LNCAP (cell line): ENCODE measurements around the gene TBC1D7.

Source experiments
- CTCF ChIP-seq: fragments of 450-650 bp; IDR thresholded peaks from 2 replicates; pipeline ENCODE4 v1.5.1; 2017; ENCODE audit warnings: mild to moderate bottlenecking

TBC1D7 gene

GRCh38 chr6:13328076-13328874 lies at the start of gene TBC1D7:
Gene TBC1D7, minus strand, starts transcription at chr6:13328537. Its CDS starts 1,639 bp downstream, at chr6:13326898.
- no peak for TF ChIP-seq CTCF

- no peak for TF ChIP-seq CTCF
These were observed 48.9 kb upstream of the TBC1D7 start for GRCh38 chr6:13377054-13377758.

- TF ChIP-seq CTCF = no peak
These were observed 47.1 kb upstream of the TBC1D7 start for GRCh38 chr6:13375360-13375878.

DNA sequence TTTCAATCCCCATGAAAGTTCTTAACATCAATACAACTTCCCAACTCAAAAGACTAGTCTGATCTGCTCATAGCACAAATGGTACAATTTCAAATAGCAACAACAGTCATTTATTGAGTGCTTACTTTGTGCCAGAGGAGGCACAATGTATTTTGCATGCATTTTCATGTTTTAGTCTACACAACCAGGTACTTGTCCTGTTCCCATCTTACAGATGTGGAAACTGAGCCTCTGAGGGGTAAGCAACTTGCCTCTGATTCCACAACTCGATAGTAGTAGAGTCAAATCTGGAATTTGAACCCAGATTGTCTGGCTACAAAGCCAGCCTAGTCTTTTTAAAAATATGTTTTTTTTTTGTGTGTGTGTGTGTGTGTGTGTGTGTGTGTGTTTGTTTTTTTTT lies 45.6 kb upstream of the TBC1D7 start:
- no peak for TF ChIP-seq CTCF

- no peak for TF ChIP-seq CTCF
These were observed 45.1 kb upstream of the TBC1D7 start for GRCh38 chr6:13373488-13373886.

DNA sequence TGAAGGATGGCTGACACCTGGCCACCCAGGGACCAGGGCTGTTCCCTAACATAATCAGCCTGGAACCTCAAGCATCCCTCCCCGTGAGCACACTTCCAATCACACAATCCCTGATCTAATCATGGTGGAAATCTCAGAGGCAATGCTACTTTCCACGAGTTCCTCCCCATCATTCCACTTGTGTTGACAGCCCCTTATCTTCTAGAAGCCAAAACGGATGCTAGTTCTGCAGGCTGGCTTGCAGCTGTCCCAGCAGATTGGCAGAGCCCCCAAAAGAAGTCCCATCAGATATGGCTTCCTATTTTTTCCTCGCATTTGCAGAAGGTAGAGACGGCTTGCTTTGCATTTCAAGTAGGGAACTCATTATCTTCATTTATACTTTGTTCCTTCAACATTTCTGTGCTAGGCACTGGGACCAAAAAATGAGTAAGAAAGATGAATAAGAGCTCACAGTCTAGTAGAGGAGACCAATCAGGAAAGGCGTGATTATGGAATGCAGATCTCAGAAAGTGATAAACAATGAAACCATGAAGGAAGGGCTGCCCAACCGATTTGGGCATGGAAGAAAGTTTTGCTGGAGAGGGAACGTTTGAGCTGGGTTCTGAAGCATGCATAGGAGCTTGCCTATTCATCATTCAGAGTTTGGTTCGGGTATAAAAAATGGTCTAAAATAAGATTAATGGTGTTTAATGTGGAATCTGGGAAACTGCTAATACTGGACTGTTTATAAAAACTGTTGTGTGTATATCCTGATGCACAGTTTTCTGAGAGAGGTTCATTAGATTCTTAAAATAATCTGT lies 44.6 kb upstream of the TBC1D7 start:
- TF ChIP-seq CTCF = no peak

DNA sequence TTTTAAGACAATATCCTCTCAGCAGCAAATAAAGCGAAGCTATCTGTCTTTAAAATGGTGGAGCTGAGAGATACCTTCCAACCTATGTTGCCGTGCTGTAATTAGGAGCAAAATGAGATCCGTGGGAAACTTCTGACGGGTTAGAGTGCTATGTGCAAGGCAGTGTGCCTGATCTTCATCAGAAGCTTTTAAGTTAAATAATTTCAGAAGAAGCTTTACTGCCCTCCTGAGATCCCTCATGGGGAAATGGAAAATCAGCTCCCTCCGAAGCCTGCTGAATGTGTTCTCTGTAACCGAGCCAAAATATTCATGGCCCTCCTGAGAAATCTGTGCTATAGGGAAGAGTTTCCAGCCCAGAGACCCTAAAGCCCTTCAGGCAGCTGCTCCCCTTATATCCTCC lies 43.7 kb upstream of the TBC1D7 start:
- no peak for TF ChIP-seq CTCF
